ENCODE measurements around the gene TCF7L2.

Gene TCF7L2

GRCh38 chr10:113024930-113025329 is 74.9 kb downstream of the TCF7L2 start:
- DNase-seq, result no peak

- no peak for DNase-seq
These were observed 75.4 kb downstream of the TCF7L2 start for GRCh38 chr10:113025487-113025886.

- no peak for DNase-seq
These were observed 76.6 kb downstream of the TCF7L2 start for GRCh38 chr10:113026679-113027078.

GRCh38 chr10:113027230-113027573 is 77.2 kb downstream of the TCF7L2 start:
- no peak for DNase-seq

- DNase-seq, result peak in 3 of 14 donors; percentile 12 to 49 (median 31)
These were observed 77.8 kb downstream of the TCF7L2 start for GRCh38 chr10:113027574-113028455.

- peak in 1 of 14 donors; percentile 49 for DNase-seq
These were observed 78.7 kb downstream of the TCF7L2 start for GRCh38 chr10:113028456-113029440.

GRCh38 chr10:113030453-113030852 is 80.4 kb downstream of the TCF7L2 start:
- no peak for DNase-seq

- no peak for DNase-seq
These were observed 81.1 kb downstream of the TCF7L2 start for GRCh38 chr10:113031147-113031546.

GRCh38 chr10:113033991-113034390 is 83.9 kb downstream of the TCF7L2 start:
- DNase-seq, result no peak

GRCh38 chr10:113035732-113036312 is 85.8 kb downstream of the TCF7L2 start:
- DNase-seq, result no peak

GRCh38 chr10:113036619-113037018 is 86.6 kb downstream of the TCF7L2 start:
- no peak for DNase-seq

- no peak for DNase-seq
These were observed 87.2 kb downstream of the TCF7L2 start for GRCh38 chr10:113037218-113037617.

- no peak for DNase-seq
These were observed 88.1 kb downstream of the TCF7L2 start for GRCh38 chr10:113038183-113038582.

- no peak for DNase-seq
These were observed 88.9 kb downstream of the TCF7L2 start for GRCh38 chr10:113038985-113039384.

- no peak for DNase-seq
These were observed 91.3 kb downstream of the TCF7L2 start for GRCh38 chr10:113041324-113041723.

- DNase-seq, result no peak
These were observed 92.0 kb downstream of the TCF7L2 start for GRCh38 chr10:113041841-113042750.

- DNase-seq, result no peak
These were observed 92.8 kb downstream of the TCF7L2 start for GRCh38 chr10:113042868-113043267.

GRCh38 chr10:113044016-113044755 is 94.1 kb downstream of the TCF7L2 start:
- no peak for DNase-seq

GRCh38 chr10:113045147-113046055 is 95.4 kb downstream of the TCF7L2 start:
- DNase-seq, result peak in 1 of 14 donors; percentile 22

GRCh38 chr10:113047151-113047550 is 97.1 kb downstream of the TCF7L2 start:
- no peak for DNase-seq

Data from C1 segment of cervical spinal cord (tissue), 14 donors.